NCI-H524 (cell line): ENCODE measurements around the gene SGK1.

Experiments
- DNase-seq, 2 experiments: peaks; one replicate each; lab custom pipeline; 2025; lab: John Stamatoyannopoulos, UW

Gene SGK1

DNA sequence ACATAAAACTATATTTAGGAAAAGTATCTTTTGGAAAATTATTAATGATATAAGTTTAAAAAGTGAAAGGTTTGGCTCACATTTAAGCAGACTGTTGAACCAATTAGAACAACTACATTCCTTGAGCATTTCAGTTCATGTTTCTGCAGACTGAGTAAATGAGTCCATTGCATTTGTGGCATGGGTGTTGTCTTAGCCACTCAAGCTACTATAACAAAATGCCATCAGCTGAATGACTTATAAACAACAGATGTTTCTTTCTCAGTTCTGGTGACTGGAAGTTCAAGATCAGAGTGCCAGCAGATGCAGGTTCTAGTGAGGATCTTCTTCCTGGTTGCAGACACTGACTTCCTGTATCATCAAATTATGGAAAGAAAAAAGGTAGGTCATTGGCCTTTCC, 198.4 kb downstream of the SGK1 start:
- DNase-seq = no peak
